Inflammatory macrophage treated with lipopolysaccharide for 4 hours (primary cell): ENCODE data around the gene G6PC2.
"Not testable (repeated sequence)": the region's sequence is repeated elsewhere in the genome, so short reads cannot be mapped to it uniquely, and the experiment has no call there.

ENCODE experiments used
- DNase-seq: peaks from one replicate; pipeline ENCODE4 v3.0.0-alpha.2; 2020

The G6PC2 gene

GRCh38 chr2:168907940-168908662 lies 7.0 kb downstream of the G6PC2 start:
- no peak for DNase-seq

DNA sequence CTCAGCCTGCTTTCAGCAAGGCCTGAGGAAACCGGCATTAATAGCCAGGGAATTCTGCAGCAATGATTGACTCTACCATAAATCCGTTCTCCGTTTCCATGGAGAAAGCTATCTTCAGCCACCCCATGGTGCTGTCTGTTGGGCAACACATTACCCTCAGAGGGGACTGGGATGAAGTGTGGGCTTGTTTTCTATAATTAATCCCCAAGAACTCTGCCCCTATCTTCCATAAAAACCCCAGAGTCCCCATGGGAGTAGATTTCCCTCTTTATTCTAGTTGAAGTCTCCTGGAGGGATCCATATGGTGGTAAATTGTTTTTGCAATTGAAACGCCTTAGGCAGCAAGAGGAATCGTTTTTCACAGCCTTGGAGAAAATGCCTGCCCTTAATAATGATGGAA lies 9.2 kb downstream of the G6PC2 start:
- DNase-seq = no peak

DNA sequence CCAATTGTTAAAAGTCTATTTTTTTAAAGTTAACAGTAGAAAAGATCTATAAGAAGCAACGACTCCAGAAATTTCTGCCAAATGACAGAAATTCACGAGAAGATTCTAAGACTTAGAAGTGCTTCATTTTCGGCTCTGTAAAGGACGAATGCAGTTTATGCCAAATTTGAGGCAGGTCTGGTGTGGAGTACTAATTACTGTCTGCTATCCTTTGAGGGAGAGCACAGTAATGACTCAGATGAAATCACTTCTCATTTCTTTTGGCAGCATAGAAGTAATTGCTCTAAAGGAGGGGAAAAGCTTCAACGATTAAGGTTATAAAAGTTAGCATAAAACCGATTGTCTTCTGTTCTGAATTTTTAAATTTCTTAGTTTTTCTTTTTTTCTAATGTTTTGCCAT lies 11.4 kb downstream of the G6PC2 start:
- no peak for DNase-seq

- no peak for DNase-seq
These were observed 11.8 kb downstream of the G6PC2 start for GRCh38 chr2:168912901-168913369.

DNA sequence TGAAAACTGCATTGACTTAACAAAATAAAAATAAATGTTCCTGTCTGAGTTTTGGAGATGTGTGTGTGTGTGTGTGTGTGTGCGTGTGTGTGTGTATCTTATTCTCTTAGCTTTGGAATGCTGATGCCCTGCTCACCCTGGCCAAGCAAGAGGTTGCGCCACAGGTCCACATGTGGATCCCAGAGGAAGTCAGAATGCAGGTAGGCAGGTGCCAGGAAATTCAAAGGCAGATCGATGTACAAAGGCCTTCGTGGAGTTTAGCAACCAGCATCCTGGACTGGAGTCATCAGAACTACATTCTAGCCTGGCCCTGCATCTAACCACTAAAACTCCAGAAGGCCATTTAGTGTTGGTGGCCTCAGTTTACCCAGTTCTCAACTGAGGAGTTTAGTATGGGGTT lies 12.4 kb downstream of the G6PC2 start:
- no peak for DNase-seq

DNA sequence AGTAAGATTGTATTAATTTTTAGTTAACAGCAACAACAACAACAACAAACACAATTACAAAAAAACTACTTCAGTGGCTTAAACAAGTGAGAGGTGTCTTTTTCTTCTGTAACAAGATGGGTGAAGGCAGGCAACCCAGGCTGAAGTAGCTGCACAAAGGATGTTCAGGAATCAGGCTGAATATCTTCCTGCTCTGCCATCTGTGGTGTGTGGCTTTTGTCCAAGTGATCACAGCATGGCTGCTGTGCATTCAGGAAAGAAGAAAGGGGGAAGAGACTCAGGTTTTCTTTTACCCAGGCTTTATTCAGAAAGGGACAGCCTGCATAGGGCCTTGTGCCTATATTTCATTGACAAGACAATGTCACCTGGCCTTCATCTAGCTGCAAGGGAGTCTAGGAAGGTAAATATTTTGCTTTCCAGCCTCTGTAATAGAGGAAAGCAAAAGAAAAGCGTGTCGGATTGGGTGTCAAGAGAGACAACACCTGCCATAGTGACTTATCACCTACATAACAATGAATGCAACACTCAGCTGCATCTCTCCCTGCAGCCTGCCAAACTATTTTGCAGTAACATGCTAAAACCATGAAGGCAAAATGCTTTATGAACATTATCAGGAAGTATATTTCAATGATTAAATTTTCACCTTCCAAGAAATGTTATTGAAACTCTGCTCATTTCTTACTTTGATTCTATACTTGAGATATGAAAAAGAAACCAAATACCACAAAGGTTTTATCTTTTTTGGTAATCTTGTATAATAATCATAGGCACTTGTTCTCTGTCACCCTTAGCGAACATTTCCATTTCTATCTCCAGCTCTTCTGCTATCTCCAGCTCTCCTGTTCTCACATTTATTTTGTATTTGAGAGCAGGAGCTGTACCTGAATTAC lies 14.6 kb downstream of the G6PC2 start:
- no peak for DNase-seq

DNA sequence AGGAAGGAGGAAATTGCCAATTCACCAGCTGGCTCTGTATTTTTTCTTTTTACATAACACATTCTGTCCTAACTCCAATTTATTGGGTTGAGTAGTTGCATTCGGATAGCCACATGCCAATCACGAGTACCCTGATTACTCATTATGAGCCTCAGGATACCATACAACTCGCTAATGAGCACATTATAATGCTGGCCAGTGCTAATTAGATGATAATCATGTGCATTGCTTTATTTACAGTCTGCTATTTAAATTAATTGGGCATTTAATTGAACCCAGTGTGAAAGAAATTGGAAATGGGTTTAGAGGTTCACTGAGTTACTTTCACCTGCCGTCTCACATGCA lies 15.2 kb downstream of the G6PC2 start:
- no peak for DNase-seq

- peak; percentile 42 for DNase-seq
These were observed 19.5 kb downstream of the G6PC2 start for GRCh38 chr2:168920504-168921157.

DNA sequence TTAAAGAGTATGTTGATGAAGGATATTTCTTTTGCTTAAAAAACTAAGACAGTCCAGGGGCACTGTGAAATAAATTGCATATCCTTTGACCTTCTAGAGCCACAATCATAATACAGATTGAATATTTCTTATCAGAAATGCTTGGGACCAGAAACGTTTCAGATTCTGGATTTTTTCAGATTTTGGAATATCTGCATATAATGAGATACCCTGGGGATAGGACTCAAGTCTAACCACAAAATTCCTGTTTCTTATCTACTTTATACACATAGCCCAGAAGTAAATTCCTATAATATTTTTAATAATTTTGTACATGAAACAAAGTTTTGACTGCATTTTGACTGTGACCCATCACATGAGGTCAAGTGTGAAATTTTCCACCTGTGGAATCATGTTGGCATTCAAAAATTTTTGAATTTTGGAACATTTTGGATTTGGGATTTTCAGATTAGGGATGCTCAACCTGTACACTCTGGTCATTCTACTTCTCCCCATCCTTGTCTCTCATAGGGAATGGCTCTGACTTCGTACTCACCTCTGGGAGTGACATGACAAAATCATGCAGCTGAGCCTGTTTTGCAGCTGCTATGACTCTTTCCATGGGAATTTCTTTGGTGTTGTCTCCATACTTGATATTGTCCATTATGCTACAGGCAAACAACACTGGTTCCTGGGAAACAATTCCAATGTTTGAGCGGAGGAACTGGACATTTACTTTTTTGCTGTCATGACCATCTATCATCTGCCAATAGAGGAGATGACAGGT lies 25.7 kb downstream of the G6PC2 start:
- DNase-seq = no peak

DNA sequence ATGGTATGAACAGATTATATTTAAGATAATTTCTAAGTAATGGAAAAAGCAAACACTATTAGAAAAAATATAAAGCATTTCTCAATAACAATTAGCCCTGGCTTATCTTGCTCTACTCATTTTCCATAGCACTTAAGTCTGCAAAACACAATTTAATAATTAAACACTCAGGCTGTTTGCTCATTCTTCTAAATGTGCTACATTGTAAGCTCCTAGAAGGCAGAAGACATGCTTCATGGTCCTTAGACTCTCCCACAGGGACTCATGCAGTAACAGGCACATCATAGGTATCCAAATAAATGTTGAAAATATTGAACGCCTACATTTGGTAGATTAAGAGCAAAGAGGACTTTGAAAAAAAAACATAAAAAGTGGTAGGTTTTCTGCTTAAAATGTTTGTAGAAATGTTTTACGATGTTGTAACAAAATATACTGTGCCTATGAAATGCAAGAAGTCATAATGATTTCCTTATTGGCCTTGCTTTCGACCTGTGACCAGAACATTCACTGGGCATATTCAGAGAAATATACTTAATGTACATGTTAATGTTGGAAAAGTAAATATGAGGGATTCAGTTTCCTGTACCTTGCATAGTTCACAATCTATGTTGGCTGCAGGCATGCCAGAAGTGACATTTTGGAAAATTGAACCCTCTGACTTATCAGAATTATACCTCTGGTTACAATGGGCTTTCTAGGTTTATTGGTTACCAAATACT lies 27.2 kb downstream of the G6PC2 start:
- no peak for DNase-seq

DNA sequence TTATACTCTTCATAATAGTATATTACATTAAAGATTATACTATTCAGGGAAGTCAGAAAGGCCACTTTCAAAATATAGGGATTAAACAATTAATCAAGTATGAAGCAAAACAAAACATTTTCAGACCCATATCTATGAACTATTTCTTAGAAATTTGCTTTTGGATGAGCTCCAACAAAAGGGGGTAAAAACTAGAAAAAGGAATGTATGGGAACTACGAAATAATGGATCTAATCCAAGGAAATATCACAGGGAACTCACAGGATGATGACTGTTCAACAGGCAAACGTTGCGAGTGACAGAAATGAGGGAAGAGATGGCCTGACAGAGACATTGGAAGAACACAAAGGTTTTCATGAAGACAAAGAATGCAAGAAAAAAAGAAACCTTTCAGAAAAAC lies 27.9 kb downstream of the G6PC2 start:
- DNase-seq = no peak

DNA sequence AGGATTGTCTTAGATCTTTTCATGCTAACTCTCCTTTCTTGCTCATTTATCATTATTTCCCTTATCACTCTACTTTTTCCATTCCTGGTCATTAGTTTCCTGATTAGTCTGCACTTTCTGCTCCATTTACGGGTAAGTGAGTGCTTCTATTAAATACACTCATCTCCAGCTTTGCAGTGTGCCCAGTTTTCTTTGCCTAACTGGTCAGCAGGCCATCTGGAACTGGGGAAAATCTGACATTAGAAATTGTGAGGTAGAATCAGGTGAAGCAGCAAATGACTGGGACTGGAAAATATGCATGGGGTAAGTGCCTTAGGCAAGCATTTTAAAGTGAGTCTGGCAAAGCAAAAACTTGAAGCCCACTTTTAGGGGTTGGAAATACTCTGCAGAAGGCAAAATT lies 29.2 kb downstream of the G6PC2 start:
- no peak for DNase-seq

- not testable (repeated sequence) for DNase-seq
These were observed 31.1 kb downstream of the G6PC2 start for GRCh38 chr2:168932174-168932573.

- DNase-seq = no peak
These were observed 33.7 kb downstream of the G6PC2 start for GRCh38 chr2:168934826-168935225.

GRCh38 chr2:168935810-168936581 lies 34.9 kb downstream of the G6PC2 start:
- peak; percentile 83 for DNase-seq

DNA sequence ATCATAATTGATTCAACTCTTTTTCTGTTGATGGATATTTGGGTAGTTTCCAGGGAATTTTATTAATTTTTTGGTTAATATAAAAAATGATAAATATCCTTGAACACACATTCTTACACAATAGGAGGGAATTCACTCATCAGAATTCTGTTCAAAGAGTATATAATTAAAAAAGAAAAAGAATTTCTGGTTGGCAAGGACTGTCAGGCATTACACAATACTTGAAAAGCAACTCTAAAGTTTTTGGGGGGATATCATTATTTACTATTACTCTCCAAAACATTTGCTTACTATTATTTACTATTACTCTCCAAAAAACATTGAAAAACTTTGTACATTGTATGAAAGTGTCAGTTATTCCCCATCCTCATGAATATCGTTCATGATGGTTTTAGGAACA lies 38.0 kb downstream of the G6PC2 start:
- DNase-seq = no peak

GRCh38 chr2:168939918-168940317 lies 38.8 kb downstream of the G6PC2 start:
- DNase-seq = no peak

GRCh38 chr2:168941297-168941696 lies 40.2 kb downstream of the G6PC2 start:
- DNase-seq = no peak

DNA sequence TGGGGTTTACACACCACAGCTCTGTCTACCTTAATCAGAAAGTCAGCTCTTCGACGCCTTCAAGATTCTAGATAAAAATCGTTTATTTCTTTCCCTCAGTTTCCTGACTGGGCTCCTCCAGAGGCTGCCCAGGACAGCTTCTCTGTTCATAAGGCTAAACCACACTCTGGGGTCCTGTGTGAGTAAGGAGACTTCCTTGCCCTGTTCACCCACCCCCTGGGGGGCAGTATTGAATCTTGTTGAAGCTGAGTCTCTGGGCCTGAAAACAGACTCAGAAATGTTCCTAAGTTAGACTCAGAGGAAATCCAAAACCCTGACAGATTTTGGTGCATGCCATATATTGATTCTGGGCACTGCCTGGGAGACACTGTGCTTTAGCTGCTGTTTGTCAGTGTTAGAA lies 43.0 kb downstream of the G6PC2 start:
- DNase-seq = no peak

DNA sequence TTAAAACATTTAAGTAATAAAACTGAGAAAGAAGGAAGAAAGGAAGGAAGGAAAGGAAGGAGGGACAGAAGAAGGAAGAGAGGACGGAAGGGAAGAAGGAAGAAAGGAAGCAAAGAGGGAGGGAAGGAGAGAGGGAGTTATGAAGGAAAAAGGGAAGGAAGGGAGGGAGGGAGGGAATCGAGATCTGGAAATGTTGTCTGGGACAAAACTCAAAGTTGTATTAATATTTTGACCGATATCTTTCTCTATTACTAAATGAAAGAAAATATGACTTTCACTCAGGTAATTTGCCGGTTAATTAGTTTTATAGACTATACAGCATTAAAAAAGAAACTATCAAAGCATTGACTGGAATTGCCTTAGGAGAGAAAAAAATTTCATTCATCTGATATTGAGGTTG lies 44.4 kb downstream of the G6PC2 start:
- no peak for DNase-seq

DNA sequence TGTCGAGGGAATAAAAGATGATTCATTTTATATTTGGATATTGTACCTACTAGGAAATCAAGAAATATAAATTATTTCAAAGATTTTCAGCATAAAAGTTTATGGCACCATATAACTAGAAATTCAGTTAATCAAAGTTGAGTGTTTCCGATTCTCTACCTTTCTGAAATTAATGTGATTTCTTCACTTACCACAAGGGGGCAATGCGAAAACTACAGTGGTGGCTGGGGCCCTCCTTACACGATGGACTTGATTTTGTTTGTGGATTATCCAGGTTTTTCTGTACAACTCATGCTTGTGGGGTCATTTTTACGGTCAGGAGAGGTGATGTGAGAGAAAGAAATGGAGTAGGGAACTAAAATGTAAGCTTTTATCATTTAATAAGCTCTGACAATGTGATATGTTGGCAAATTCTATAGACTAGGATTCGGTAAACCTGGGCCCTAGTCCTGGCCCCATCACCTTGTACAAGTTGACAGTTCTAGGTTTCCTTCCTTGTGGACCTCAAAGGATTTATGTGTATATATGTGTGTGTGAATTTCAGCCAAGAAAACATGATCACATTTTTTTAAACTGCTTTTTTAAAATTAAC lies 47.6 kb downstream of the G6PC2 start:
- DNase-seq = peak; percentile 34
